ENCODE data around the gene HIP1. TPM values are rescaled to one million over a fixed set of nuclear protein-coding genes. Genes with fewer than 3 reads are reported as not detected.

The HIP1 gene
- total and polyA plus RNA-seq, 9 of the 15 experiments (the other 6 are each of a cell fraction or from before 2014, with no cell fraction given) = 2.4 to 13.7 (median 9.5) TPM

DNA sequence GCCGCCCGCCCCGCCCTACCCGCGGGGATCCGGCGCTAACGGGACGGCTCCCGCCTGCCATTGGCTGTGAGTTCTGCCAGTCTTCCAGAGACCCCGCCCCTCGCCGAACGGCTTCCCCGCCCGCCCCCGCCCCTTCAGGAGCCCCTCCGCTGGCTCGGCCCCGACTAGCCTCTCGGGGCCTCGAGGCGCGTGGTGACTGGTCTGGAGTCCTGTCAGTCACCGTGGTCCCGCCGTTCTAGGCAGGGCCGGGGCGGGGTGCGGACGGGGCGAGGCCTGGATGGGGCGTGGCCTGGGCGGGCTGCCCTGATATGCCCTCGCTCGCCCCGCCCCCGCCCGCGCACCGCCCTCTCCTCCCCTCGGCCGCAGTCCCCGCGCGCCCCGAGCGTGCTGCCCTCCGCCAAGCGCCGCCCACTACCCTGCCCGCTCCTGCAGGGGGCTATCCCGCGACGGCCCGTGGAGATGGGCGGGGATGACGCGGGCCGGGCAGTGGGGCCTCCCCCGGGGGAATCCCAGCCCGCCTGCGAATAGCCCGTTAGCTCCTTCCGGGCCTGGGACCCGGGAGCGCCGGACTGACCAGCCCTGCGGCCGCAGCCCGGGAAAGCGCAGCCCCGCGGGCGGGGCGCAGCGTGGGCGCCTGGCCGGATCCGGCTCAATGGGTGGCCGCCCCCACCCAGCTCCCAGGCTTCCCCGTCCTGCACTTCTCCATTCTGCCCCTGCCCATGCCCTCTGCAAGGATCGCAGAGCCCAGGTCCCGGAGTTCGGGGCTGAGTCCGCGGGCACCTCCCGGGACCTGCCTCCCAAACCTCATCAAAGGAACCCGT lies 444 bp upstream of the HIP1 start (continued):
- TF ChIP-seq RCOR1 (IDR thresholded peaks at IDR 0.05; ENCODE audit: borderline replicate concordance in 1 of 2, low read depth in 2 of 2, low read length in 2 of 2) (peak in 1 of 2 experiments; percentile 66; a peak in 2 of 4 replicates), ZNF3 (CRISPR knock-in tag; IDR thresholded peaks at IDR 0.05) (no peak), RAD21 (CRISPR knock-in tag; conservative IDR thresholded peaks at IDR 0.05 in 1 of 2, IDR thresholded peaks at IDR 0.05 in 1 of 2) (no peak; a peak in 1 of 4 replicates), MCM2 (IDR thresholded peaks at IDR 0.05; ENCODE audit: low read depth) (no peak), L3MBTL2 (IDR thresholded peaks at IDR 0.05) (peak; percentile 75), CHCHD3 (CRISPR knock-in tag; IDR thresholded peaks at IDR 0.05) (no peak), RBM34 (IDR thresholded peaks at IDR 0.05; ENCODE audit: borderline replicate concordance, insufficient read depth, low read length) (no peak), E2F8 (IDR thresholded peaks at IDR 0.05; ENCODE audit: low read depth, partially characterized antibody) (peak; percentile 70), GTF2E2 (tag; IDR thresholded peaks at IDR 0.05) (no peak; the same call in 1 of the 2 replicates), GTF2A2 (tag; IDR thresholded peaks at IDR 0.05) (no peak), EHMT2 (IDR thresholded peaks at IDR 0.05) (no peak), ATF4 (CRISPR knock-in tag; IDR thresholded peaks at IDR 0.05) (peak; percentile 16; the same call in 1 of the 2 replicates), KDM1A (IDR thresholded peaks at IDR 0.05) (0 out of 4 replicates have a peak, but pooled peaks of 1 of the 2 experiments have one; percentile 9), KLF13 (tag; IDR thresholded peaks at IDR 0.05; ENCODE audit: borderline replicate concordance, low read depth) (no peak), CHD4 (IDR thresholded peaks at IDR 0.05; ENCODE audit: insufficient read depth, insufficient replicate concordance, low read depth, low read length, poor library complexity, severe bottlenecking) (no peak)
- TF ChIP-seq, protein P1, sequence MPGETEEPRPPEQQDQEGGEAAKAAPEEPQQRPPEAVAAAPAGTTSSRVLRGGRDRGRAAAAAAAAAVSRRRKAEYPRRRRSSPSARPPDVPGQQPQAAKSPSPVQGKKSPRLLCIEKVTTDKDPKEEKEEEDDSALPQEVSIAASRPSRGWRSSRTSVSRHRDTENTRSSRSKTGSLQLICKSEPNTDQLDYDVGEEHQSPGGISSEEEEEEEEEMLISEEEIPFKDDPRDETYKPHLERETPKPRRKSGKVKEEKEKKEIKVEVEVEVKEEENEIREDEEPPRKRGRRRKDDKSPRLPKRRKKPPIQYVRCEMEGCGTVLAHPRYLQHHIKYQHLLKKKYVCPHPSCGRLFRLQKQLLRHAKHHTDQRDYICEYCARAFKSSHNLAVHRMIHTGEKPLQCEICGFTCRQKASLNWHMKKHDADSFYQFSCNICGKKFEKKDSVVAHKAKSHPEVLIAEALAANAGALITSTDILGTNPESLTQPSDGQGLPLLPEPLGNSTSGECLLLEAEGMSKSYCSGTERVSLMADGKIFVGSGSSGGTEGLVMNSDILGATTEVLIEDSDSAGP (CRISPR knock-in tag; IDR thresholded peaks at IDR 0.05) = no peak
- TF ChIP-seq, protein P2, sequence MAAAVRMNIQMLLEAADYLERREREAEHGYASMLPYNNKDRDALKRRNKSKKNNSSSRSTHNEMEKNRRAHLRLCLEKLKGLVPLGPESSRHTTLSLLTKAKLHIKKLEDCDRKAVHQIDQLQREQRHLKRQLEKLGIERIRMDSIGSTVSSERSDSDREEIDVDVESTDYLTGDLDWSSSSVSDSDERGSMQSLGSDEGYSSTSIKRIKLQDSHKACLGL (CRISPR knock-in tag; IDR thresholded peaks at IDR 0.05; ENCODE audit: borderline replicate concordance, poor library complexity, severe bottlenecking) = no peak
- TF ChIP-seq, protein P3, sequence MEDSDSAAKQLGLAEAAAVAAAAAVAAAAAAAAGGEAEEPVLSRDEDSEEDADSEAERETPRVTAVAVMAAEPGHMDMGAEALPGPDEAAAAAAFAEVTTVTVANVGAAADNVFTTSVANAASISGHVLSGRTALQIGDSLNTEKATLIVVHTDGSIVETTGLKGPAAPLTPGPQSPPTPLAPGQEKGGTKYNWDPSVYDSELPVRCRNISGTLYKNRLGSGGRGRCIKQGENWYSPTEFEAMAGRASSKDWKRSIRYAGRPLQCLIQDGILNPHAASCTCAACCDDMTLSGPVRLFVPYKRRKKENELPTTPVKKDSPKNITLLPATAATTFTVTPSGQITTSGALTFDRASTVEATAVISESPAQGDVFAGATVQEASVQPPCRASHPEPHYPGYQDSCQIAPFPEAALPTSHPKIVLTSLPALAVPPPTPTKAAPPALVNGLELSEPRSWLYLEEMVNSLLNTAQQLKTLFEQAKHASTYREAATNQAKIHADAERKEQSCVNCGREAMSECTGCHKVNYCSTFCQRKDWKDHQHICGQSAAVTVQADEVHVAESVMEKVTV (CRISPR knock-in tag; IDR thresholded peaks at IDR 0.05) = no peak
